Measurements from ENCODE around the gene ANKRD2.

DNA sequence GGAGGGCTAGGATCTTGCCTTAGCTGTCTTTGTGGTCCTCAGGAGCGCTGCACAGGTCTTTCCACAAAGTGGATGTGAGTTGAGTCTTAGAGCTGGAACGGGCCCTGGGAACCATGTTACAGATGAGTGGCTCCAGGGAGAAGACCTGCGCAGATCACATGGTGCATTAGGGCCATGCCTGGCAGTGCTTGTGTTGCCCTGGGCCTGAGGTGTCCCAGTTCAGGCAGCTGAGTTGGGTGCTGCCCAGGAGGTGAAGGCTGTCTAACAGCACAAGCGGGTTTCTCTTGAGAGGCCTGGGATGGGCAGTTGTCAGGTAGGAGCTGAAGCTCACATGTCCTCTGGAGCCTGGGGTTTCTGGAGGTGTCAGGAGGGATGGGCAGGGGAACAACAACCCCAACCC, 33.7 kb upstream of the ANKRD2 start:
- TF ChIP-seq TARDBP (IDR thresholded peaks at IDR 0.05), result no peak
- TF ChIP-seq FOXA1 (IDR thresholded peaks at IDR 0.05), result no peak
- TF ChIP-seq NFRKB (IDR thresholded peaks at IDR 0.05), result no peak
- TF ChIP-seq LEF1 (IDR thresholded peaks at IDR 0.05; ENCODE audit: borderline replicate concordance), result no peak
- no peak for TF ChIP-seq ELF4 (IDR thresholded peaks at IDR 0.05)
- no peak for TF ChIP-seq FOXM1 (IDR thresholded peaks at IDR 0.05; ENCODE audit: borderline replicate concordance)
- TF ChIP-seq L3MBTL2 (conservative IDR thresholded peaks at IDR 0.05), result no peak
- no peak for TF ChIP-seq BHLHE40 (IDR thresholded peaks at IDR 0.05; ENCODE audit: borderline replicate concordance)
- no peak for TF ChIP-seq ZNF384 (IDR thresholded peaks at IDR 0.05)
- TF ChIP-seq SUZ12 (IDR thresholded peaks at IDR 0.05), result no peak
